Measurements from ENCODE around the gene RET.

The RET gene

GRCh38 chr10:43131906-43132305, 55.0 kb downstream of the RET start:
- no peak for TF ChIP-seq CTCF (conservative IDR thresholded peaks at IDR 0.05; ENCODE audit: low read depth, low read length)
- Histone ChIP-seq H4K20me1 (ENCODE audit: insufficient read depth) (no peaks in the 10 kb centered on the region), H3K27me3 (ENCODE audit: insufficient read depth, low read depth) (no peaks in the 10 kb centered on the region), H3K79me2 (ENCODE audit: insufficient read depth, low read depth) (no peaks in the 10 kb centered on the region), H3K36me3 (ENCODE audit: insufficient read depth) (no peaks in the 10 kb centered on the region), H3K4me3 (IDR thresholded peaks at IDR 0.05; ENCODE audit: insufficient read depth, low read depth, low read length) (no peak overlapping the region), H3K9ac (no peak overlapping the region), H3K27ac (no peak overlapping the region), H3K4me1 (ENCODE audit: low read depth, poor library complexity, severe bottlenecking) (peaks cover 17% of the 10 kb centered on the region), H2AFZ (ENCODE audit: low read depth) (no peak overlapping the region), H3K4me2 (no peak overlapping the region)

GRCh38 chr10:43132867-43133787, 56.3 kb downstream of the RET start:
- no peaks in the 10 kb centered on the region for H4K20me1 ChIP-seq (ENCODE audit: insufficient read depth)
- H3K79me2 ChIP-seq (ENCODE audit: insufficient read depth, low read depth), result no peaks in the 10 kb centered on the region
- no peak overlapping the region for H3K9ac ChIP-seq
- no peak overlapping the region for H3K4me3 ChIP-seq (IDR thresholded peaks at IDR 0.05; ENCODE audit: insufficient read depth, low read depth, low read length)
- no peaks in the 10 kb centered on the region for H3K36me3 ChIP-seq (ENCODE audit: insufficient read depth)
- H3K4me2 ChIP-seq, result no peak overlapping the region
- H3K4me1 ChIP-seq (ENCODE audit: low read depth, poor library complexity, severe bottlenecking), result peaks cover 22% of the 10 kb centered on the region
- TF ChIP-seq CTCF (conservative IDR thresholded peaks at IDR 0.05; ENCODE audit: low read depth, low read length), result no peak
- H3K27ac ChIP-seq, result no peak overlapping the region
- no peaks in the 10 kb centered on the region for H3K27me3 ChIP-seq (ENCODE audit: insufficient read depth, low read depth)
- no peak overlapping the region for H2AFZ ChIP-seq (ENCODE audit: low read depth)

- H3K9ac ChIP-seq, result no peak overlapping the region
- TF ChIP-seq CTCF (conservative IDR thresholded peaks at IDR 0.05; ENCODE audit: low read depth, low read length), result no peak
- H3K4me3 ChIP-seq (IDR thresholded peaks at IDR 0.05; ENCODE audit: insufficient read depth, low read depth, low read length), result no peak overlapping the region
- H3K27ac ChIP-seq, result no peak overlapping the region
- H3K4me1 ChIP-seq (ENCODE audit: low read depth, poor library complexity, severe bottlenecking), result peaks cover 14% of the 10 kb centered on the region
- H2AFZ ChIP-seq (ENCODE audit: low read depth), result no peak overlapping the region
- no peaks in the 10 kb centered on the region for H3K36me3 ChIP-seq (ENCODE audit: insufficient read depth)
- no peaks in the 10 kb centered on the region for H3K27me3 ChIP-seq (ENCODE audit: insufficient read depth, low read depth)
- no peaks in the 10 kb centered on the region for H4K20me1 ChIP-seq (ENCODE audit: insufficient read depth)
- peaks cover 3% of the 10 kb centered on the region for H3K79me2 ChIP-seq (ENCODE audit: insufficient read depth, low read depth)
- H3K4me2 ChIP-seq, result no peak overlapping the region
Observed at GRCh38 chr10:43134126-43134905, 57.4 kb downstream of the RET start.

- no peaks in the 10 kb centered on the region for H4K20me1 ChIP-seq (ENCODE audit: insufficient read depth)
- H2AFZ ChIP-seq (ENCODE audit: low read depth), result no peak overlapping the region
- H3K36me3 ChIP-seq (ENCODE audit: insufficient read depth), result no peaks in the 10 kb centered on the region
- no peak overlapping the region for H3K9ac ChIP-seq
- TF ChIP-seq CTCF (conservative IDR thresholded peaks at IDR 0.05; ENCODE audit: low read depth, low read length), result no peak
- no peaks in the 10 kb centered on the region for H3K27me3 ChIP-seq (ENCODE audit: insufficient read depth, low read depth)
- H3K4me3 ChIP-seq (IDR thresholded peaks at IDR 0.05; ENCODE audit: insufficient read depth, low read depth, low read length), result no peak overlapping the region
- no peak overlapping the region for H3K4me2 ChIP-seq
- peaks cover 11% of the 10 kb centered on the region for H3K79me2 ChIP-seq (ENCODE audit: insufficient read depth, low read depth)
- H3K4me1 ChIP-seq (ENCODE audit: low read depth, poor library complexity, severe bottlenecking), result peaks cover 14% of the 10 kb centered on the region
- no peak overlapping the region for H3K27ac ChIP-seq
Observed at GRCh38 chr10:43135064-43135463, 58.2 kb downstream of the RET start.

Data from KMS-11 (cell line).